Astrocyte of the cerebellum (primary cell): ENCODE measurements around the gene AK1.

ENCODE experiments used
- DNase-seq: peaks from one replicate; pipeline ENCODE4 v3.0.0-alpha.2; 2011; ENCODE audit warnings: low read depth
- H3K4me3 ChIP-seq: 2 replicates; pipeline ENCODE4 v1.5.1; 2011; ENCODE audit warnings: mild to moderate bottlenecking, low read depth, low read length, moderate library complexity
- CTCF ChIP-seq: IDR thresholded peaks from 2 replicates; pipeline ENCODE4 v1.5.1; 2012; ENCODE audit warnings: low read length, low read depth, moderate library complexity, mild to moderate bottlenecking; ENCODE audit errors: missing control alignments
- in situ Hi-C: cut with HindIII; loops from 2 replicates; pipeline ENCODE4 v1.10.0; 2017; ENCODE audit warnings: low sequenced_read_pairs

The AK1 gene

GRCh38 chr9:127921557-127922120 is 44.2 kb upstream of the AK1 start:
- no peak for DNase-seq
- H3K4me3 ChIP-seq, result no peak overlapping the region
- peak; percentile 72 for TF ChIP-seq CTCF
- in situ Hi-C loops, result no loop called here

GRCh38 chr9:127920794-127921193 is 43.3 kb upstream of the AK1 start:
- DNase-seq, result no peak
- TF ChIP-seq CTCF, result no peak
- in situ Hi-C loops, result no loop called here
- H3K4me3 ChIP-seq, result no peak overlapping the region

- H3K4me3 ChIP-seq, result no peak overlapping the region
These were observed 41.9 kb upstream of the AK1 start for GRCh38 chr9:127919253-127919815.

GRCh38 chr9:127918183-127919107 is 41.0 kb upstream of the AK1 start:
- in situ Hi-C loops, result no loop called here
- no peak overlapping the region for H3K4me3 ChIP-seq
- TF ChIP-seq CTCF, result no peak
- no peak for DNase-seq

More at GRCh38 chr9:127919253-127919815, 41.9 kb upstream of the AK1 start:
- in situ Hi-C loops, result no loop called here
- no peak for TF ChIP-seq CTCF
- peak; percentile 94 for DNase-seq

- in situ Hi-C loops, result no loop called here
- no peak for TF ChIP-seq CTCF
- no peak for DNase-seq
- H3K4me3 ChIP-seq, result no peak overlapping the region
These were observed 40.1 kb upstream of the AK1 start for GRCh38 chr9:127917603-127918002.

- in situ Hi-C loops, result no loop called here
- peak within 1 kb of the TSS; percentile 50 for H3K4me3 ChIP-seq
- peak; percentile 58 for DNase-seq
- no peak for TF ChIP-seq CTCF
These were observed 39.5 kb upstream of the AK1 start, which contains the start of gene ST6GALNAC4 for GRCh38 chr9:127916720-127917581. Gene ST6GALNAC4, minus strand, starts transcription at chr9:127917041. Its CDS starts 622 bp downstream, at chr9:127916419.
